Osteoblast (primary cell): ENCODE results near the gene ORC3. TPM values are rescaled to one million over a fixed set of nuclear protein-coding genes. Genes with fewer than 3 reads are reported as not detected.

Experiments used
- DNase-seq: peaks from one replicate; pipeline ENCODE4 v3.0.0; 2011; ENCODE audit warnings: low spot score, mixed read lengths; ENCODE audit not compliant: insufficient read length; ENCODE audit errors: missing footprints
- H2AFZ ChIP-seq: 2 replicates; pipeline ENCODE4 v1.6.0; 2011; ENCODE audit warnings: mild to moderate bottlenecking, low read length
- H3K27ac ChIP-seq: 2 replicates; pipeline ENCODE4 v1.5.1; 2011; ENCODE audit warnings: mild to moderate bottlenecking, low read depth, low read length, moderate library complexity
- H3K27me3 ChIP-seq: 2 replicates; pipeline ENCODE4 v1.6.0; 2012; ENCODE audit warnings: mild to moderate bottlenecking, control low read depth, inconsistent platforms, low read length, moderate library complexity; ENCODE audit not compliant: insufficient read depth
- H3K36me3 ChIP-seq: 2 replicates; pipeline ENCODE4 v1.5.1; 2011; ENCODE audit warnings: mild to moderate bottlenecking, low read length, control low read depth, moderate library complexity; ENCODE audit not compliant: insufficient read depth
- H3K4me1 ChIP-seq: 2 replicates; pipeline ENCODE4 v1.5.1; 2011; ENCODE audit warnings: mild to moderate bottlenecking, low read length, control low read depth, moderate library complexity; ENCODE audit not compliant: insufficient read depth
- H3K4me2 ChIP-seq: 2 replicates; pipeline ENCODE4 v1.6.0; 2011; ENCODE audit warnings: mild to moderate bottlenecking, low read length; ENCODE audit not compliant: insufficient read depth
- H3K4me3 ChIP-seq: fragments of 200-600 bp; sonication (generic); 3 replicates; pipeline ENCODE4 v1.5.1; 2012; ENCODE audit warnings: mild to moderate bottlenecking, low read length, inconsistent platforms; ENCODE audit not compliant: insufficient read depth
- H3K79me2 ChIP-seq: 2 replicates; pipeline ENCODE4 v1.6.0; 2012; ENCODE audit warnings: mild to moderate bottlenecking, low read length, control low read depth, inconsistent platforms; ENCODE audit not compliant: insufficient read depth
- H3K9me3 ChIP-seq: 2 replicates; pipeline ENCODE4 v1.5.1; 2011; ENCODE audit warnings: low read depth, low read length, control low read depth
- H4K20me1 ChIP-seq: 2 replicates; pipeline ENCODE4 v1.6.0; 2012; ENCODE audit warnings: mild to moderate bottlenecking, low read length, control low read depth; ENCODE audit not compliant: insufficient read depth
- CTCF ChIP-seq: IDR thresholded peaks from 2 replicates; pipeline ENCODE4 v1.5.1; 2011; ENCODE audit warnings: mild to moderate bottlenecking, low read depth, low read length, moderate library complexity; ENCODE audit errors: extremely low read depth
- total RNA-seq: library from RNA; depleted of rRNA; stranded (reverse); fragments of >200 nt; gene quantifications from 2 replicates; pipeline ENCODE4 v1.2.3, GENCODE V29; 2012

The ORC3 gene
- total RNA-seq, 1 donor: 26.1 TPM

DNA sequence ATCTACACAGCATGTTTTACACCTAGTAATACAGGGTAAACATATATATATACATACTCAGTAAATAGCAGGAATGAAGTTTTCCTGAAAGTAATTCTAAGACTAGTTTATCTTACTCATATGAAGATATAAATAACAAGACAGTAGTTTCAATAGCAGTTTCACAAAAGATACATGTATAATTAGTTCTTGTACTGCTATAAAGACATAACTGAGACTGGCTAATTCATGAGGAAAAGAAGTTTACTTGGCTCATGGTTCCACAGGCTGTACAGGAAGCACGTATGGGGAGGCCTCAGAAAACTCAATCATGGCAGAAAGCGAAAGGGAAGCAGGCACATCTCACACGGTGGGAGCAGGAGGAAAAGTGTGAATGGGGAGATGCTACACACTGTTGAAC is 17.1 kb upstream of the ORC3 start:
- no peaks in the 10 kb centered on the region for H3K9me3 ChIP-seq
- no peak overlapping the region for H3K27ac ChIP-seq
- H3K4me1 ChIP-seq: peaks cover 8% of the 10 kb centered on the region
- H3K79me2 ChIP-seq: peaks cover 90% of the 10 kb centered on the region
- H3K4me3 ChIP-seq: no peak overlapping the region
- no peaks in the 10 kb centered on the region for H3K27me3 ChIP-seq
- no peak for DNase-seq
- no peaks in the 10 kb centered on the region for H3K36me3 ChIP-seq
- no peak for TF ChIP-seq CTCF
- peaks cover 29% of the 10 kb centered on the region for H4K20me1 ChIP-seq
- no peak overlapping the region for H3K4me2 ChIP-seq
- no peak overlapping the region for H2AFZ ChIP-seq

DNA sequence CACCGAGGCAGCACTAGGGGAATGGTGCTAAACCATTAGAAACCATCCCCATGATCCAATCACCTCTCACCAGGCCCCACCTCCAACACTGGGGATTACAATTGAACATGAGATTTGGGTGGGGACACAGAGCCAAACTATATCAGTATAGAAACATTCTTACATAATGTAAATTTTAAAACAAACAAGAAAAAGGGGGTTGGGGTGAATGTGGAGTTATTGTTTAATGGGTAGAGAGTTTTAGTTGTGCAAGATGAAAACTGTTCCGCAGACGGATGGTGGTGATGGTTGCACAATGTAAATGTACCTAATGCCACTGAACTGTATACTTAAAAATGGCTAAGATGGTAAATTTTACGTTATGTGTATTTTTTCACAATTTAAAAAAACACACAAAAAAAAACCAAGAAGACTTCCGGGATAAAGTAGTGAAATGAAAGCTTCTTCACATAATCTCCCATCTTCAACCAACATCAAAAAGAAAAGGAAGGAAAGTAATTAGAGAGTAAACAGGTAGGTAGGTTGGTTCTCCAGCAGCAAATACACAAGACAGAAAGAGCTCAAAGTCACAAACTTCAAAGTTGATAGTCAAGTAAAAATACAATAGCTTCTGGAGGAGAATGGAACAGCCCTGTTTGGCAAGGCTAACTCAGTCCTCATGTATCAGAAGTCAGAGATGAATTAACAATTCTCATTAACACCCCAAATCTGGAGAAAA is 16.5 kb upstream of the ORC3 start:
- TF ChIP-seq CTCF: no peak
- DNase-seq: no peak
- Histone ChIP-seq H3K9me3 (no peaks in the 10 kb centered on the region), H2AFZ (no peak overlapping the region), H3K4me2 (no peak overlapping the region), H3K4me1 (peaks cover 8% of the 10 kb centered on the region), H3K79me2 (peaks cover 90% of the 10 kb centered on the region), H3K27ac (no peak overlapping the region), H4K20me1 (peaks cover 31% of the 10 kb centered on the region), H3K36me3 (no peaks in the 10 kb centered on the region), H3K4me3 (no peak overlapping the region), H3K27me3 (no peaks in the 10 kb centered on the region)

GRCh38 chr6:87574237-87574804 is 15.6 kb upstream of the ORC3 start:
- Histone ChIP-seq H2AFZ (no peak overlapping the region), H3K4me2 (no peak overlapping the region), H3K27me3 (no peaks in the 10 kb centered on the region), H3K79me2 (peaks cover 91% of the 10 kb centered on the region), H3K4me1 (peaks cover 8% of the 10 kb centered on the region), H4K20me1 (peaks cover 32% of the 10 kb centered on the region), H3K4me3 (no peak overlapping the region), H3K36me3 (peaks cover 3% of the 10 kb centered on the region), H3K27ac (no peak overlapping the region), H3K9me3 (no peaks in the 10 kb centered on the region)
- peak; percentile 68 for DNase-seq
- no peak for TF ChIP-seq CTCF

DNA sequence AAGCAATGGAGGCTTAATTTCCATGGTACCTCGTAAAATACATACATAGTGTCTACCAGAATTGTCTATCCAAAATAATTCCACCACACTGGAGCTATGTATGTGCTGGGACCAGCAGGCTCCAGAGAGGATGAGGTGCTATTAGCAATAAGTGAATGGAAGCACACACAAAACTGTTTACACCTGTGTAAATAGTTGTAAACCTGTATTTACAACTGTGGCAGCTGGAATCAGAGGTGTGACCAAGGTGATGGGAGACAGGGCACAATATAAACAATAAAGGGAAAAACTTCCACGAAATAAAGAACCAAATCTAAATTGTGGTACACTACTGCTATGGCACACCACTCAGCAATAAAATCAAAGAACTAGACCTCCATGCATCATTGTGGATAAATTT is 14.5 kb upstream of the ORC3 start:
- peaks cover 8% of the 10 kb centered on the region for H3K4me1 ChIP-seq

More for the DNA sequence above, 14.5 kb upstream of the ORC3 start:
- Histone ChIP-seq H4K20me1 (peaks cover 29% of the 10 kb centered on the region), H3K79me2 (peaks cover 90% of the 10 kb centered on the region), H3K36me3 (peaks cover 4% of the 10 kb centered on the region), H3K9me3 (no peaks in the 10 kb centered on the region), H3K27ac (no peak overlapping the region), H3K4me2 (no peak overlapping the region), H2AFZ (no peak overlapping the region), H3K4me3 (no peak overlapping the region), H3K27me3 (no peaks in the 10 kb centered on the region)
- no peak for TF ChIP-seq CTCF
- DNase-seq: no peak
